Endothelial cell of umbilical vein (primary cell): Measurements from ENCODE around the gene GAL3ST2. TPM values are rescaled to one million over a fixed set of nuclear protein-coding genes. Genes with fewer than 3 reads are reported as not detected.

ENCODE experiments used
- BruUV-seq: library from RNA; stranded (reverse); fragments of 400-500 nt; replicated peaks from 2 replicates; lab custom pipeline; 2021; lab: Mats Ljungman, UMichigan
- CTCF ChIA-PET: fragments of 300-600, 350-600 bp; sonication (Branson Sonifier 250); formaldehyde crosslinking; loops from one replicate; lab custom pipeline; 2021; ENCODE audit warnings: antibody characterized with exemption, inconsistent platforms; lab: Charles Lee
- POLR2A ChIA-PET: fragments of 300-600, 350-600 bp; sonication (Branson Sonifier 250); formaldehyde crosslinking; loops from one replicate; lab custom pipeline; 2021; ENCODE audit warnings: antibody characterized with exemption, inconsistent platforms; lab: Charles Lee
- DNase-seq: peaks from one replicate; pipeline ENCODE4 v3.0.0-alpha.2; 2011; ENCODE audit warnings: low read depth, low spot score
- FAIRE-seq: peaks from 2 replicates; lab custom pipeline; 2011; peaks lifted over from hg19 to GRCh38; lab: Jason Lieb, UNC
- H2AFZ ChIP-seq: 2 replicates; pipeline ENCODE4 v1.6.0; 2012; ENCODE audit warnings: low read depth, low read length, control low read depth, inconsistent platforms
- H3K27ac ChIP-seq: 2 replicates; pipeline ENCODE4 v1.5.1; 2011; ENCODE audit warnings: low read depth, mild to moderate bottlenecking, control low read depth, low read length, moderate library complexity; ENCODE audit not compliant: insufficient read depth
- H3K27me3 ChIP-seq, 2 experiments: 2 replicates each; pipeline versions ENCODE4 v1.6.0 to v1.6.1; 2011; ENCODE audit warnings: low read length in 2 of 2, mixed read lengths in 1 of 2; ENCODE audit not compliant: control insufficient read depth in 2 of 2, insufficient read depth in 2 of 2
- H3K36me3 ChIP-seq, 2 experiments: 2 replicates in 1 of 2; 3 replicates in 1 of 2; pipeline ENCODE4 v1.5.1; 2011; ENCODE audit warnings: low read length in 2 of 2, mild to moderate bottlenecking in 1 of 2, moderate library complexity in 1 of 2; ENCODE audit not compliant: control insufficient read depth in 2 of 2, insufficient read depth in 2 of 2; ENCODE audit errors: extremely low read depth in 1 of 2
- H3K4me1 ChIP-seq: 3 replicates; pipeline ENCODE4 v1.5.1; 2011; ENCODE audit warnings: mild to moderate bottlenecking, low read length; ENCODE audit not compliant: control insufficient read depth, insufficient read depth; ENCODE audit errors: extremely low read depth
- H3K4me2 ChIP-seq: 2 replicates; pipeline ENCODE4 v1.6.1; 2011; ENCODE audit warnings: low read length, control low read depth, mixed read lengths; ENCODE audit not compliant: insufficient read depth
- H3K4me3 ChIP-seq, 3 experiments: fragments of 200-600 bp in 1 of 3; sonication (generic), shearing (Covaris generic) in 1 of 3; replicated peaks in 1 of 3; 2 replicates each; pipeline ENCODE4 v1.5.1; 2011 to 2016; ENCODE audit warnings: control low read depth in 3 of 3, low read length in 3 of 3, mild to moderate bottlenecking in 2 of 3, inconsistent platforms in 1 of 3, low read depth in 1 of 3, moderate library complexity in 1 of 3; ENCODE audit not compliant: insufficient read depth in 1 of 3
- H3K79me2 ChIP-seq: 2 replicates; pipeline ENCODE4 v1.6.0; 2012; ENCODE audit warnings: low read length, inconsistent platforms; ENCODE audit not compliant: control insufficient read depth, insufficient read depth
- H3K9ac ChIP-seq: replicated peaks from 2 replicates; pipeline ENCODE3; 2011; ENCODE audit warnings: low read length, control low read depth; ENCODE audit not compliant: insufficient read depth; ENCODE audit errors: extremely low read depth
- H3K9me1 ChIP-seq: replicated peaks from 3 replicates; pipeline ENCODE4 v1.6.0; 2011; ENCODE audit warnings: mild to moderate bottlenecking, low read length; ENCODE audit not compliant: control insufficient read depth, insufficient read depth; ENCODE audit errors: extremely low read depth
- H3K9me3 ChIP-seq: replicated peaks from 2 replicates; pipeline ENCODE4 v1.5.1; 2012; ENCODE audit warnings: low read length, inconsistent platforms; ENCODE audit not compliant: control insufficient read depth, insufficient read depth
- H4K20me1 ChIP-seq: replicated peaks from 2 replicates; pipeline ENCODE3; 2011; ENCODE audit warnings: mild to moderate bottlenecking, low read length; ENCODE audit not compliant: control insufficient read depth, insufficient read depth; ENCODE audit errors: extremely low read depth
- CTCF ChIP-seq, 2 donors: IDR thresholded peaks; 1 replicate in 1 of 2; 2 replicates in 1 of 2; pipeline ENCODE4 v1.5.1; 2011; ENCODE audit warnings: low read length in 2 of 2, mild to moderate bottlenecking in 2 of 2, moderate library complexity in 2 of 2, control low read depth in 1 of 2, inconsistent platforms in 1 of 2, low read depth in 1 of 2; ENCODE audit not compliant: insufficient read depth in 1 of 2; ENCODE audit errors: extremely low read depth in 1 of 2
- EZH2 ChIP-seq: IDR thresholded peaks from 2 replicates; pipeline ENCODE4 v1.6.1; 2012; ENCODE audit warnings: borderline replicate concordance, low read depth, mild to moderate bottlenecking, moderate library complexity, low read length, inconsistent platforms; ENCODE audit not compliant: severe bottlenecking
- FOS ChIP-seq: IDR thresholded peaks from 2 replicates; pipeline ENCODE4 v1.6.1; 2011; ENCODE audit warnings: mild to moderate bottlenecking, low read length, moderate library complexity, borderline replicate concordance; ENCODE audit not compliant: insufficient read depth
- GATA2 ChIP-seq: IDR thresholded peaks from 2 replicates; pipeline ENCODE4 v1.7.0; 2011; ENCODE audit warnings: low read depth, mild to moderate bottlenecking, moderate library complexity, mixed read lengths, low read length; ENCODE audit not compliant: insufficient read length, insufficient read depth
- JUN ChIP-seq: IDR thresholded peaks from 2 replicates; pipeline ENCODE4 v1.6.1; 2011; ENCODE audit warnings: borderline replicate concordance, low read depth; ENCODE audit not compliant: insufficient read length, insufficient read depth
- MAX ChIP-seq: IDR thresholded peaks from 2 replicates; pipeline ENCODE4 v1.6.1; 2011; ENCODE audit not compliant: insufficient read depth, insufficient read length
- MYC ChIP-seq: IDR thresholded peaks from one replicate; pipeline ENCODE4 v1.6.1; 2011; ENCODE audit warnings: mild to moderate bottlenecking, low read depth, low read length
- POLR2A ChIP-seq: IDR thresholded peaks from 2 replicates; pipeline ENCODE4 v1.6.1; 2012; ENCODE audit warnings: low read depth, mild to moderate bottlenecking, control low read depth, low read length
- POLR2AphosphoS5 ChIP-seq: IDR thresholded peaks from 2 replicates; pipeline ENCODE4 v1.6.1; 2012; ENCODE audit warnings: low read depth, mild to moderate bottlenecking, control low read depth, low read length, moderate library complexity; ENCODE audit not compliant: insufficient read depth
- dilution Hi-C: fragments of 300-500 bp; cut with MboI; formaldehyde crosslinking; loops from one replicate; pipeline ENCODE4 v1.15.0; 2019; ENCODE audit warnings: low sequenced_read_pairs; ENCODE audit not compliant: extremely low pct_ligation_motif_present
- intact Hi-C: fragments of 100-400 bp; cut with micrococcal nuclease; formaldehyde crosslinking; loops from one replicate; pipeline ENCODE4 v1.10.0; 2022
- polyA plus RNA-seq, 4 experiments: library from polyadenylated mRNA; depleted of rRNA in 3 of 4; stranded (reverse) in 3 of 4; unstranded in 1 of 4; fragments of >200 nt; gene quantifications; 2 replicates each; pipeline versions ENCODE4 v1.2.1 to v1.2.3, GENCODE V29; 2011 to 2012; ENCODE audit warnings: missing spikeins in 1 of 4
- total RNA-seq: library from RNA; stranded (reverse); gene quantifications from 2 replicates; pipeline ENCODE4 v1.2.3, GENCODE V29; 2021

Gene GAL3ST2
- total and polyA plus RNA-seq, 2 donors (not counting 3 experiments of a cell fraction or from before 2014, with no cell fraction given): not detected

- dilution Hi-C loops (no loop called here), intact Hi-C loops (no loop called here)
- H3K9ac ChIP-seq: no peak overlapping the region
- no peaks in the 10 kb centered on the region for H4K20me1 ChIP-seq
- H3K9me3 ChIP-seq: no peaks in the 10 kb centered on the region
- H3K4me1 ChIP-seq: peaks cover 5% of the 10 kb centered on the region
- ChIA-PET CTCF (interaction anchor here (1.2 kb wide), 1 partner anchor 33 kb away, joined by 4 read pairs; no protein-coding TSS in a partner anchor), POLR2A (no interaction called here)
- no TSS peak for BruUV-seq
- H3K9me1 ChIP-seq: no peaks in the 10 kb centered on the region
- no peak overlapping the region for H3K4me3 ChIP-seq
- DNase-seq: no peak
- H3K79me2 ChIP-seq: no peaks in the 10 kb centered on the region
- TF ChIP-seq MYC: no peak
- TF ChIP-seq FOS: no peak
- no peak for TF ChIP-seq CTCF (IDR thresholded peaks at IDR 0.05; ENCODE audit: extremely low read depth in 1 of 2, insufficient read depth in 1 of 2, low read depth in 1 of 2, low read length in 2 of 2)
- TF ChIP-seq JUN: no peak
- TF ChIP-seq EZH2: no peak
- TF ChIP-seq MAX: no peak
- no peak for TF ChIP-seq POLR2AphosphoS5
- TF ChIP-seq POLR2A: no peak
- no peak for TF ChIP-seq GATA2
- H3K27me3 ChIP-seq: no peaks in the 10 kb centered on the region
- FAIRE-seq: no peak
- H3K4me2 ChIP-seq: no peak overlapping the region
- no peak overlapping the region for H3K27ac ChIP-seq
- H2AFZ ChIP-seq: no peak overlapping the region
- peaks cover 0 to 2% of the 10 kb centered on the region in 2 experiments for H3K36me3 ChIP-seq
Observed at GRCh38 chr2:241771286-241772062, 5.1 kb upstream of the GAL3ST2 start.
